Upper lobe of left lung (tissue), 4 donors: ENCODE results near the gene RPS13.
"Not testable (repeated sequence)": the region's sequence is repeated elsewhere in the genome, so short reads cannot be mapped to it uniquely, and the experiment has no call there.

Experiments
- EP300 ChIP-seq, 4 donors: sonication (generic); formaldehyde crosslinking; IDR thresholded peaks; one replicate each; pipeline ENCODE4 v1.5.1; 2017; ENCODE audit warnings: antibody characterized with exemption in 4 of 4, control low read depth in 2 of 4
- POLR2A ChIP-seq, 4 donors: fragments of 450-650 bp; IDR thresholded peaks; one replicate each; pipeline ENCODE4 v1.5.1; 2016 to 2017; ENCODE audit warnings: antibody characterized with exemption in 4 of 4, mild to moderate bottlenecking in 2 of 4
- POLR2AphosphoS5 ChIP-seq, 2 donors: sonication (generic); formaldehyde crosslinking; IDR thresholded peaks; one replicate each; pipeline ENCODE4 v1.5.1; 2017; ENCODE audit warnings: antibody characterized with exemption in 2 of 2
- TF ChIP-seq, protein P1 (sequence below), 6 experiments: fragments of 450-650 bp in 4 of 6; fragments of 200-600 bp in 2 of 6; sonication (generic) in 2 of 6; IDR thresholded peaks; one replicate each; pipeline ENCODE4 v1.5.1; 2016 to 2019; ENCODE audit warnings: antibody characterized with exemption in 6 of 6

DNA sequence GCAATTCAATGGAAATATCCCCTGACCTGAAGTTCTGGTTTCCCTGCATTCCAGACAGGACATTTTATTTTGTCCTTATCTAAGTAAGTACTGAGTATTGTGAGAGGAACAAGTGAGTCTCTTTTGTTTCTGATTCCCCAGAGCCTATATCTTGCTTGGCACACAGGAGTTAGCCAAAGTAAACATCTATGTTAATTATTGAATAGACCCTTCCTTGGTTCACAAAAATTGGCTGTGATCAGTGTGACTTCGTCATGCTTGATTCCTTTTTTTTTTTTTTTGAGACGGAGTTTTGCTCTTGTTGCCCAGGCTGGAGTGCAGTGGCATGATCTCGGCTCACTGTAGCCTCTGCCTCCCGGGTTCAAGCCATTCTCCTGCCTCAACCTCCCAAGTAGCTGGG lies 29.0 kb downstream of the RPS13 start:
- TF ChIP-seq, protein P1, sequence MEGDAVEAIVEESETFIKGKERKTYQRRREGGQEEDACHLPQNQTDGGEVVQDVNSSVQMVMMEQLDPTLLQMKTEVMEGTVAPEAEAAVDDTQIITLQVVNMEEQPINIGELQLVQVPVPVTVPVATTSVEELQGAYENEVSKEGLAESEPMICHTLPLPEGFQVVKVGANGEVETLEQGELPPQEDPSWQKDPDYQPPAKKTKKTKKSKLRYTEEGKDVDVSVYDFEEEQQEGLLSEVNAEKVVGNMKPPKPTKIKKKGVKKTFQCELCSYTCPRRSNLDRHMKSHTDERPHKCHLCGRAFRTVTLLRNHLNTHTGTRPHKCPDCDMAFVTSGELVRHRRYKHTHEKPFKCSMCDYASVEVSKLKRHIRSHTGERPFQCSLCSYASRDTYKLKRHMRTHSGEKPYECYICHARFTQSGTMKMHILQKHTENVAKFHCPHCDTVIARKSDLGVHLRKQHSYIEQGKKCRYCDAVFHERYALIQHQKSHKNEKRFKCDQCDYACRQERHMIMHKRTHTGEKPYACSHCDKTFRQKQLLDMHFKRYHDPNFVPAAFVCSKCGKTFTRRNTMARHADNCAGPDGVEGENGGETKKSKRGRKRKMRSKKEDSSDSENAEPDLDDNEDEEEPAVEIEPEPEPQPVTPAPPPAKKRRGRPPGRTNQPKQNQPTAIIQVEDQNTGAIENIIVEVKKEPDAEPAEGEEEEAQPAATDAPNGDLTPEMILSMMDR (IDR thresholded peaks at IDR 0.05), result not testable (repeated sequence)
- not testable (repeated sequence) for TF ChIP-seq EP300, POLR2AphosphoS5, POLR2A (IDR thresholded peaks at IDR 0.05)
